Body of pancreas (tissue), 4 donors: ENCODE data around the gene CEP170.

Experiments used
- POLR2A ChIP-seq, 3 donors: fragments of 450-650 bp; IDR thresholded peaks; one replicate each; pipeline ENCODE4 v1.6.1; 2016; ENCODE audit warnings: antibody characterized with exemption in 3 of 3, mild to moderate bottlenecking in 2 of 3
- TF ChIP-seq, protein P1 (sequence below), 7 experiments: fragments of 450-650 bp in 4 of 7; fragments of 200-600 bp in 3 of 7; sonication (generic) in 3 of 7; IDR thresholded peaks; one replicate each; pipeline ENCODE4 v1.5.1; 2016 to 2019; ENCODE audit warnings: antibody characterized with exemption in 7 of 7

DNA sequence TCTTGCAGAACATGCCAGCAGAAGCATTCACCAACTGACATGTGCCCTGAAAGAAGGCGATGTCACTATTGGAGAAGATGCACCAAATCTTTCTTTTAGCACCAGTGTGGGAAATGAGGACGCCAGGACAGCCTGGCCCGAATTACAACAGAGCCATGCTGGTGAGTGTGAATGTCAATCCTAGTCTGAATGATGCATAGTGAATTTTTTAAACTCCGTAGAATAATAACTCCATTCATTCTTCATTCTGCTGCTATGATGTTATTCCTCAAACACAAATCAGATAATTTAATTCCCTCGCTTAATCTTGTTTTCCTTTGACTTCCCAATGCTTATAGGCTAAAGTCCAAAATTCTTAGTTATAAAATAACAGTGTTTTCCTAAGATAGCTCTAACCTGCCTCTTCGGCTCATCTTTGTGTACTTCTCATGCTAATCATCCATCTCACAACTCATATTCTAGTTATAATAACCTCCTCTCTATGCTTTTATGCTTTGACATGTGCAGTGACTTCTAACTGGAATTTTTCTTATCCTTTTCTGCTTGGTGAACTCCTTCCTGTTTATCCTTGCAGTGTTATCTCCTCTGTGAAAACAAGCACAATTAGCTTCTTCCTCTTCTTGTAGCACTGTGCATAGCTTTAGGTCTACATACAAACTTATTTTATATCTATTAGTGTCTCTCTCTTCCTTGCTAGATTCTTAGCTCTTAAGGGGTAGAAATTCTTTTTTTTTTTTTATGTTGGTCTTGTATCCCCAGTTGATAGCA lies 15.2 kb upstream of the CEP170 start:
- TF ChIP-seq, protein P1, sequence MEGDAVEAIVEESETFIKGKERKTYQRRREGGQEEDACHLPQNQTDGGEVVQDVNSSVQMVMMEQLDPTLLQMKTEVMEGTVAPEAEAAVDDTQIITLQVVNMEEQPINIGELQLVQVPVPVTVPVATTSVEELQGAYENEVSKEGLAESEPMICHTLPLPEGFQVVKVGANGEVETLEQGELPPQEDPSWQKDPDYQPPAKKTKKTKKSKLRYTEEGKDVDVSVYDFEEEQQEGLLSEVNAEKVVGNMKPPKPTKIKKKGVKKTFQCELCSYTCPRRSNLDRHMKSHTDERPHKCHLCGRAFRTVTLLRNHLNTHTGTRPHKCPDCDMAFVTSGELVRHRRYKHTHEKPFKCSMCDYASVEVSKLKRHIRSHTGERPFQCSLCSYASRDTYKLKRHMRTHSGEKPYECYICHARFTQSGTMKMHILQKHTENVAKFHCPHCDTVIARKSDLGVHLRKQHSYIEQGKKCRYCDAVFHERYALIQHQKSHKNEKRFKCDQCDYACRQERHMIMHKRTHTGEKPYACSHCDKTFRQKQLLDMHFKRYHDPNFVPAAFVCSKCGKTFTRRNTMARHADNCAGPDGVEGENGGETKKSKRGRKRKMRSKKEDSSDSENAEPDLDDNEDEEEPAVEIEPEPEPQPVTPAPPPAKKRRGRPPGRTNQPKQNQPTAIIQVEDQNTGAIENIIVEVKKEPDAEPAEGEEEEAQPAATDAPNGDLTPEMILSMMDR (IDR thresholded peaks at IDR 0.05) = no peak
- TF ChIP-seq POLR2A (IDR thresholded peaks at IDR 0.05) = no peak
